GM10266 (cell line): ENCODE data around the gene KPRP.

Experiments used
- DNase-seq: peaks from one replicate; pipeline ENCODE4 v3.0.0; 2012; ENCODE audit errors: extremely low spot score
- TF ChIP-seq, protein P1 (sequence below): IDR thresholded peaks from 2 replicates; pipeline ENCODE4 v1.5.1; 2012; ENCODE audit warnings: mild to moderate bottlenecking, low read depth; ENCODE audit not compliant: control insufficient read depth, insufficient read depth; ENCODE audit errors: missing control alignments

Gene KPRP

DNA sequence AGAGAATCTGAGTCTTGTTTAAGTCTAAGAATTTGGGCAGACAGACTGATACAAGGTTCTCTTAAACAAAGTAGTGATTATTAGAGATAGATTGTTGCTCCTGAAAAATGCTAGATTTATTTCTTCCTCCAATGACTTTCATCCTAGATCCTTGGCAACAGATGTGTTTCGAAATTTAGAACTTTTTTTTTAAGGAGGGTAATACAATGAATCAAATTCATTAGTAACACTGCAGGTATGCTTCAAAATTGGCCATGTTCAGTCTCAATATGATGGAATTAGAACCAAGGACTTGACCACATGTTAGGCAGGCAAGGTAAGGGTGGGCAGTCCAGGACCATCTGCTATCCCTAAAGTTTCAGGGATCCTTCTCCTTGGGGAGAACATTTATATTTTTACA is 12.6 kb downstream of the KPRP start:
- no peak for DNase-seq
- TF ChIP-seq, protein P1, sequence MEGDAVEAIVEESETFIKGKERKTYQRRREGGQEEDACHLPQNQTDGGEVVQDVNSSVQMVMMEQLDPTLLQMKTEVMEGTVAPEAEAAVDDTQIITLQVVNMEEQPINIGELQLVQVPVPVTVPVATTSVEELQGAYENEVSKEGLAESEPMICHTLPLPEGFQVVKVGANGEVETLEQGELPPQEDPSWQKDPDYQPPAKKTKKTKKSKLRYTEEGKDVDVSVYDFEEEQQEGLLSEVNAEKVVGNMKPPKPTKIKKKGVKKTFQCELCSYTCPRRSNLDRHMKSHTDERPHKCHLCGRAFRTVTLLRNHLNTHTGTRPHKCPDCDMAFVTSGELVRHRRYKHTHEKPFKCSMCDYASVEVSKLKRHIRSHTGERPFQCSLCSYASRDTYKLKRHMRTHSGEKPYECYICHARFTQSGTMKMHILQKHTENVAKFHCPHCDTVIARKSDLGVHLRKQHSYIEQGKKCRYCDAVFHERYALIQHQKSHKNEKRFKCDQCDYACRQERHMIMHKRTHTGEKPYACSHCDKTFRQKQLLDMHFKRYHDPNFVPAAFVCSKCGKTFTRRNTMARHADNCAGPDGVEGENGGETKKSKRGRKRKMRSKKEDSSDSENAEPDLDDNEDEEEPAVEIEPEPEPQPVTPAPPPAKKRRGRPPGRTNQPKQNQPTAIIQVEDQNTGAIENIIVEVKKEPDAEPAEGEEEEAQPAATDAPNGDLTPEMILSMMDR, result no peak

DNA sequence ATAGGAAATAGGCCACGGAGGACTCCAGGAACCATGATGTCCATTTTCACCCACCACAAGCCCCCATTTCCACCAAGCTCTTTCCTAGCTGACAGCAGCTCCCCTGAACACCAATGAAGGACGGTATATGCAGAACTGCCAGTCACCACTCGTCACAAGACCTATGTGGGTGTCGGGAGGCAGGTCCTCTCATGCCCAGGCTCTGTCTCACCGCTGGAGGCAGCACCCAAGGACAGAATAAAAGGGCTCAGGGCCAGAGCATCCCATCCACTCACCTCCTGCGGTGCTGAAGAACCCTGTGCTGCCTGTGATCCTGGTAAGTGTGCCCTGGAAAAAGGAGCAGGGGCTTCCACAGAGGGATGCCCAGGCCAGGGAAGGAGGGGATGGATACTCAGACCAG is 17.1 kb downstream of the KPRP start, which contains the start of gene LCE1F:
Gene LCE1F (plus strand): TSS at position 266 of the 400 bp plus-strand sequence. CDS start 1,232 bp downstream, outside the sequence.
- no peak for DNase-seq
- TF ChIP-seq, protein P1, result no peak

DNA sequence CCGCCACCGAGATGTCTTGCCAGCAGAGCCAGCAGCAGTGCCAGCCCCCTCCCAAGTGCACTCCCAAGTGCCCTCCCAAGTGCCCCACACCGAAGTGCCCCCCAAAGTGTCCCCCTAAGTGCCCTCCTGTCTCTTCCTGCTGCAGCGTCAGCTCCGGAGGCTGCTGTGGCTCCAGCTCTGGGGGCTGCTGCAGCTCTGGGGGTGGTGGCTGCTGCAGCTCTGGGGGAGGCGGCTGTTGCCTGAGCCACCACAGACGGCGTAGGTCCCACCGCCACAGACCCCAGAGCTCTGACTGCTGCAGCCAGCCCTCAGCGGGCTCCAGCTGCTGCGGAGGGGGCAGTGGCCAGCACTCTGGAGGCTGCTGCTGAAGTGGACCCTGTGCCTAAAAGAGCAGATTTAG is 18.5 kb downstream of the KPRP start:
- no peak for DNase-seq
- TF ChIP-seq, protein P1, result no peak

DNA sequence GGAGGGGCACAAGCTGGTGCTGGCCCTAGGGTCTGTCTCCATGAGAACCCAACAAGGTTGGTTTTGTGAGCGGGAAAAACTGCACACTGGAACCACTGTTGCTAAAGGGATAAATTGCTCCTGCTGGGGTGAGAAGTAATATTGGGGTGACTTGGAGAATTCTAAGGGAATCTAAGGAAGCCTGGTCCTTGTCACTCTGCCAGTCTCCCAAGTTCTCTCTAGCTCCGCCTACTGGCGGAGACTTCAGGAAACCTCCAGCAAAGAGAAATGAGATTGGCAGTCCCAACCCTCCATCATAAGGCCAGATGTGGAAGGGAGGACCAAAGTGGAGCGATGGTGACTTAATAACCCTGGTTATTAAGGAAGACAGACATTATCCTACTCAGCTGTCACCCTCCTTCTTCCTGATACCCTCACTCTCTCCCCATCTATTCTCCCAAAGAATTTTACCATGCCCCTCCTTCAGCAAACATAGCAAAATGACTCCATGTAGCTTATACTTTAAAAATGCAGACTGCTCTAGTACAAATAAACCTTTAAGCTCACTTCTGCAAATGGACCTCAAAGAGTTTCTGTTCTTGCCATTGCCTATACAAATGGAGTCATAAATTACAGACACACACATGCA is 19.8 kb downstream of the KPRP start:
- peak; percentile 26 for DNase-seq
- TF ChIP-seq, protein P1, result peak; percentile 34

DNA sequence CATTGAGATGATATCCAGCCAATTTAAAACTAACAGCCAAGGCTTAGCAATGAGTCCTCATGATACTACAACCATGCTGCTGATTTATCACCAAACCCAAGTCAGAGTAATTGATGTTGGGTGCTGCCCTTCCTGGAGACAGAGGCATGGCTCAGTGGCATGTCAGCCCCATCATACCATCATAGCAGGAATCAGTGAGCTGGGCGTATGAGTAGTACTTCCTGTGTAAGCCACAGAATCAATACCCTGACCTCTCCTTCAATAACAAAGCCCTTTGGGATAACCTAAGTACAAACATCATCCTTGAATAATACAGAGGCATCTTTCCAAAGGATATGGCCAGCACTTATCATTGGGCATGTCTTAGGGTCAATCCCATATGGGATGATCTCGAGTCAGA is 25.3 kb downstream of the KPRP start:
- TF ChIP-seq, protein P1, result no peak
- DNase-seq, result no peak

DNA sequence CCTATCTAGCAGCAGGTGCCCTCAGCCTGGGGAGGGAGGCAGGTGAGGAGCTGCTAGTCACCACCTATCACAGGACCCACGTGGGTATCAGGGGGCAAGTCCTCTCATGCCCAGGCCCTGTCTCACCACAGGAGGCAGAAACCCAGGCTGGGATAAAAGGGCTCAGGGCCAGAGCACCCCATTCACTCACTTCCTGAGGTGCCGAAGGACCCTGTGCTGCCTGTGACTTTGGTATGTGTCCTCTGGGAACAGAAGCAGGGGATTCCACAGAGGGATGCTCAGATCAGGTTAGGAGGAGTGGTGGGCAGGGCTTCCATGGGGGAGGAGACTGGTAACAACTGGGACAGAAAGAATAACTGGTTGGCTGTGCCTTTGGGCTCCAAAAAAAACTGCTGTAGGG is 28.3 kb downstream of the KPRP start, which contains the start of gene LCE1E:
Gene LCE1E (plus strand): TSS at position 181 of the 400 bp plus-strand sequence. CDS start 1,043 bp downstream, outside the sequence.
- no peak for DNase-seq
- TF ChIP-seq, protein P1, result no peak

DNA sequence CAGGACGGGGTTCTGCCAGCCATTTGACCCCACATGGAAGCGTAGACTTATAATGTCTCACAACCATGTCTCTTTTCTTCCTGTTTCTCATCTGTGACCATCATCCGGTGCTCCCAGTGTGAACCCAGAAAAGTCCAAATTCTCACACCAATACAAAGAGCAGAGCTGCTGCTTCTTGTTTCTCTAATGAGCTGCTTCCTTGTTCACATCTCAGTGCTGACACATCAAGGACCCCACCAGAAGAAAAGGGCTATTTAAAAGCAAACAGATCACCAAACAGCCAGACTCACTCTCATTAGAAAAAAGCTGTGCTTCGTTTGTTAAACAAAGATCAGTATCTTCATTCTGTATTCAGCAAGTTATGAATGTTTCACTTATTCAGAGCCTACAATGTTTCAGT is 37.9 kb downstream of the KPRP start:
- DNase-seq, result no peak
- TF ChIP-seq, protein P1, result no peak
